OCI-LY7 (cell line): ENCODE data around the gene GJB4.

ENCODE experiments used
- CTCF ChIP-seq: fragments of 200-600 bp; sonication (generic); conservative IDR thresholded peaks from 2 replicates; pipeline ENCODE4 v1.5.1; 2014; ENCODE audit warnings: mild to moderate bottlenecking, antibody characterized with exemption, low read length, moderate library complexity, mixed read lengths
- EZH2phosphoT487 ChIP-seq: fragments of 200-600 bp; sonication (generic); IDR thresholded peaks from 2 replicates; pipeline ENCODE4 v1.6.1; 2018; ENCODE audit warnings: low read depth, borderline replicate concordance, mild to moderate bottlenecking, mixed run types, antibody characterized with exemption, low read length, moderate library complexity, mixed read lengths

- no peak for TF ChIP-seq EZH2phosphoT487
- TF ChIP-seq CTCF: no peak
These were observed 47.4 kb upstream of the GJB4 start for GRCh38 chr1:34712007-34712688.
